ENCODE data around the gene SLC9A6. TPM values are rescaled to one million over a fixed set of nuclear protein-coding genes. Genes with fewer than 3 reads are reported as not detected.

SLC9A6 gene
- total and polyA plus RNA-seq, 4 donors, result 33.3 to 107 (median 92.7) TPM

GRCh38 chrX:135981668-135982067 is 3.6 kb upstream of the SLC9A6 start:
- Histone ChIP-seq H3K27ac (ENCODE audit: low read depth, low read length) (no peak overlapping the region), H3K4me3 (ENCODE audit: low read depth, low read length) (no peak overlapping the region), H3K27me3 (ENCODE audit: control insufficient read depth, insufficient read depth, low read length) (no peaks in the 10 kb centered on the region), H3K4me1 (ENCODE audit: control insufficient read depth, insufficient read depth, low read length) (no peaks in the 10 kb centered on the region), H3K9me3 (ENCODE audit: control insufficient read depth, insufficient read depth, low read length) (no peaks in the 10 kb centered on the region), H3K36me3 (ENCODE audit: control insufficient read depth, insufficient read depth, low read length) (peaks cover 2% of the 10 kb centered on the region)
- DNase-seq (ENCODE audit: low read depth in 4 of 6, low spot score in 6 of 6), result no peak

- Histone ChIP-seq H3K27ac (ENCODE audit: low read depth, low read length) (no peak overlapping the region), H3K9me3 (ENCODE audit: control insufficient read depth, insufficient read depth, low read length) (no peaks in the 10 kb centered on the region), H3K4me1 (ENCODE audit: control insufficient read depth, insufficient read depth, low read length) (no peaks in the 10 kb centered on the region), H3K27me3 (ENCODE audit: control insufficient read depth, insufficient read depth, low read length) (no peaks in the 10 kb centered on the region), H3K36me3 (ENCODE audit: control insufficient read depth, insufficient read depth, low read length) (peaks cover 2% of the 10 kb centered on the region), H3K4me3 (ENCODE audit: low read depth, low read length) (no peak overlapping the region)
- no peak for DNase-seq (ENCODE audit: low read depth in 4 of 6, low spot score in 6 of 6)
- 57% methylated on average over 1 of the region's 1 CpG for WGBS (ENCODE audit: insufficient coverage)
These were observed 2.4 kb upstream of the SLC9A6 start for GRCh38 chrX:135982860-135983259.

DNA sequence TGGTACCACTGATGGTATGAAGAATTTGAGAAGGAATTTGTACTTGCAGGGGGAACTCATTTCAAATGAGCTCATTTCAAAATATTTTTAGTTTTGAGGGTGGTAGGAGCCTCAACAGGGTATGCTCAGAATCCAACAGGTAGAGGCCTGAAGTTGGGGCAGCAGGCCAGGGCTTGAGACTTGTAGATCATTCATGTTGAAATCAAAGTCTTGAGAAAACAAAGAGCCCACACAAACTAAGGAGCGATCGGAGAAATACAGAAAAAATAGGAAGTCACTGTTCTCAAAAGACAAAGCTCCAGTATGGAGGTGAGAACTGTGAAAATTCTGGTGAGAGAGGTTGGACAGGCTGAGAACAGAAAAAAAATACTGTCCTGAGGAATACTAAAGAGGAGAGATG is 979 bp upstream of the SLC9A6 start:
- no peaks in the 10 kb centered on the region for H3K27me3 ChIP-seq (ENCODE audit: control insufficient read depth, insufficient read depth, low read length)
- no peaks in the 10 kb centered on the region for H3K4me1 ChIP-seq (ENCODE audit: control insufficient read depth, insufficient read depth, low read length)
- DNase-seq (ENCODE audit: low read depth in 4 of 6, low spot score in 6 of 6), result no peak
- no peak overlapping the region for H3K4me3 ChIP-seq (ENCODE audit: low read depth, low read length)
- no peak overlapping the region for H3K27ac ChIP-seq (ENCODE audit: low read depth, low read length)
- no CpG with 5 or more reads among the region's 2 CpGs for WGBS (ENCODE audit: insufficient coverage)
- H3K9me3 ChIP-seq (ENCODE audit: control insufficient read depth, insufficient read depth, low read length), result no peaks in the 10 kb centered on the region
- H3K36me3 ChIP-seq (ENCODE audit: control insufficient read depth, insufficient read depth, low read length), result peaks cover 2% of the 10 kb centered on the region

GRCh38 chrX:135984791-135985156 is 461 bp upstream of the SLC9A6 start:
- Histone ChIP-seq H3K4me1 (ENCODE audit: control insufficient read depth, insufficient read depth, low read length) (no peaks in the 10 kb centered on the region), H3K4me3 (ENCODE audit: low read depth, low read length) (peak overlapping the region; percentile 71), H3K27ac (ENCODE audit: low read depth, low read length) (peak overlapping the region; percentile 84), H3K36me3 (ENCODE audit: control insufficient read depth, insufficient read depth, low read length) (peaks cover 2% of the 10 kb centered on the region), H3K27me3 (ENCODE audit: control insufficient read depth, insufficient read depth, low read length) (no peaks in the 10 kb centered on the region), H3K9me3 (ENCODE audit: control insufficient read depth, insufficient read depth, low read length) (no peaks in the 10 kb centered on the region)
- no peak for DNase-seq (ENCODE audit: low read depth in 4 of 6, low spot score in 6 of 6)
- 0% methylated on average over 1 of the region's 7 CpGs for WGBS (ENCODE audit: insufficient coverage)

DNA sequence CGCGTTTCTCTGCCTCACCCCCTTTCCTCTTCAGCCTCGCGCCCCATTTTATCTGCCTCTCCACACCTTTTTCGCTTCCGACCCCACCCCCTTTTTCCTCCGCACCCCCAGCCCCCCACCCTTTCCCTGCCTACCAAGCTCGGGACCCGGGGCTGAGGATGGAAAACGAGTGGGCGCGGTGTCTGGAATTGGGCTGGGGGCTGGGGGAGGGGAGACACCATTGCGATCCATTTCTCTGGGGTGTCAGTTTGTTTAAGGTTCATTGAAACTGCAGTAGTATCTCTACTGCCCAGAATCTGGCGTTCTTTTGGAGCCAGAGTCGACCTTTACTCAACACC is 707 bp downstream of the SLC9A6 start:
- H3K27ac ChIP-seq (ENCODE audit: low read depth, low read length), result peak overlapping the region; percentile 65
- 25% methylated on average over 8 of the region's 15 CpGs for WGBS (ENCODE audit: insufficient coverage)
- DNase-seq (ENCODE audit: low read depth in 4 of 6, low spot score in 6 of 6), result peak in 2 of 6 donors; percentile 25 to 55

GRCh38 chrX:135988245-135988644 is 3.0 kb downstream of the SLC9A6 start:
- Histone ChIP-seq H3K27me3 (ENCODE audit: control insufficient read depth, insufficient read depth, low read length) (no peaks in the 10 kb centered on the region), H3K27ac (ENCODE audit: low read depth, low read length) (no peak overlapping the region), H3K9me3 (ENCODE audit: control insufficient read depth, insufficient read depth, low read length) (no peaks in the 10 kb centered on the region), H3K4me3 (ENCODE audit: low read depth, low read length) (no peak overlapping the region), H3K36me3 (ENCODE audit: control insufficient read depth, insufficient read depth, low read length) (peaks cover 2% of the 10 kb centered on the region), H3K4me1 (ENCODE audit: control insufficient read depth, insufficient read depth, low read length) (no peaks in the 10 kb centered on the region)
- DNase-seq (ENCODE audit: low read depth in 4 of 6, low spot score in 6 of 6), result no peak
- WGBS (ENCODE audit: insufficient coverage), result no CpG with 5 or more reads among the region's 4 CpGs

More for the DNA sequence above, 707 bp downstream of the SLC9A6 start:
- H3K27me3 ChIP-seq (ENCODE audit: control insufficient read depth, insufficient read depth, low read length), result no peaks in the 10 kb centered on the region
- H3K9me3 ChIP-seq (ENCODE audit: control insufficient read depth, insufficient read depth, low read length), result no peaks in the 10 kb centered on the region
- H3K36me3 ChIP-seq (ENCODE audit: control insufficient read depth, insufficient read depth, low read length), result peaks cover 2% of the 10 kb centered on the region
- H3K4me1 ChIP-seq (ENCODE audit: control insufficient read depth, insufficient read depth, low read length), result no peaks in the 10 kb centered on the region
- peak overlapping the region; percentile 79 for H3K4me3 ChIP-seq (ENCODE audit: low read depth, low read length)

DNA sequence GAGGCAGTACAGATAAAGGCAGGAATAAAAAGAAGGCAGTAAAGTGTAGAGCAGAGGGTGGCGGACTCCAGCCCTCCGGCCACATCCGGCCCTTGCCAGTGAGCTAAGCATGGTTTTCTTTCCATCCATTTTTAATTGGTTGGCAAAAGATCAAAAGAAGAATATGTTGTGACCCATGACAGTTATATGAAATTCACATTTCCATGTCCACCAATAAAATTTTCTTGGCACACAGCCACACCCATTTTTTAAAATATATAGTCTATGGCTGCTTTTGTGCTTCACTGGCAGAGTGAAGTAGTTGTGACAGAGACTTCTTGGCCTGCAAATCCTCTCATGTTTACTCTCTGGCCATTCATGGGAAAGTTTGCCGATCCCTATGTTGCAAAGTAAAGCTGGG is 29.8 kb downstream of the SLC9A6 start:
- Histone ChIP-seq H3K4me3 (ENCODE audit: low read depth, low read length) (no peak overlapping the region), H3K4me1 (ENCODE audit: control insufficient read depth, insufficient read depth, low read length) (no peaks in the 10 kb centered on the region), H3K27me3 (ENCODE audit: control insufficient read depth, insufficient read depth, low read length) (no peaks in the 10 kb centered on the region), H3K9me3 (ENCODE audit: control insufficient read depth, insufficient read depth, low read length) (no peaks in the 10 kb centered on the region), H3K36me3 (ENCODE audit: control insufficient read depth, insufficient read depth, low read length) (peaks cover 3% of the 10 kb centered on the region), H3K27ac (ENCODE audit: low read depth, low read length) (no peak overlapping the region)
- no CpG with 5 or more reads among the region's 4 CpGs for WGBS (ENCODE audit: insufficient coverage)
- no peak for DNase-seq (ENCODE audit: low read depth in 4 of 6, low spot score in 6 of 6)

GRCh38 chrX:136016881-136017280 is 31.6 kb downstream of the SLC9A6 start:
- Histone ChIP-seq H3K9me3 (ENCODE audit: control insufficient read depth, insufficient read depth, low read length) (peaks cover 1% of the 10 kb centered on the region), H3K27me3 (ENCODE audit: control insufficient read depth, insufficient read depth, low read length) (no peaks in the 10 kb centered on the region), H3K4me1 (ENCODE audit: control insufficient read depth, insufficient read depth, low read length) (no peaks in the 10 kb centered on the region), H3K4me3 (ENCODE audit: low read depth, low read length) (no peak overlapping the region), H3K36me3 (ENCODE audit: control insufficient read depth, insufficient read depth, low read length) (peaks cover 3% of the 10 kb centered on the region), H3K27ac (ENCODE audit: low read depth, low read length) (no peak overlapping the region)
- no peak for DNase-seq (ENCODE audit: low read depth in 4 of 6, low spot score in 6 of 6)
- WGBS (ENCODE audit: insufficient coverage), result no CpG with 5 or more reads among the region's 2 CpGs

DNA sequence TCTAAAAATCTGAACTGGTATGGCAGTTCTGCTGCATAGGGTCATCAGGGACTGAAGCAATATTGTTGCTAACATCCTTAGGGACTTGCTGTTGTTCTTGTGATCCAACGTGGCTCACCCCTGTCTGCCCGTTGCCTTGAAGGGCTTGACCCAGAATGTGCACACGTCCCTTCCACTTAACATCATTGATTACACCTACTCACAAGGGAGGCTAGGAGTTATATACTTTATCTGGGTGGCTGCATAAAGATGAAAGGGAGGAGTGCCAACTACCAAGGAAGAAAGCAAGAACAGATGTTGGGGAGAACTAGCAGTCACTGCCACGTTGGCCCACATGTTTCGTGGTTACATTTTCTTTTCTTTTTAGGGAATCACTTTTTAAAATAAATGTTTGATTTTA is 34.0 kb downstream of the SLC9A6 start:
- no peak overlapping the region for H3K27ac ChIP-seq (ENCODE audit: low read depth, low read length)
- no peaks in the 10 kb centered on the region for H3K27me3 ChIP-seq (ENCODE audit: control insufficient read depth, insufficient read depth, low read length)
- no peak for DNase-seq (ENCODE audit: low read depth in 4 of 6, low spot score in 6 of 6)
- no CpG with 5 or more reads among the region's 5 CpGs for WGBS (ENCODE audit: insufficient coverage)
- H3K36me3 ChIP-seq (ENCODE audit: control insufficient read depth, insufficient read depth, low read length), result peaks cover 3% of the 10 kb centered on the region
- H3K9me3 ChIP-seq (ENCODE audit: control insufficient read depth, insufficient read depth, low read length), result peaks cover 1% of the 10 kb centered on the region
- no peaks in the 10 kb centered on the region for H3K4me1 ChIP-seq (ENCODE audit: control insufficient read depth, insufficient read depth, low read length)
- H3K4me3 ChIP-seq (ENCODE audit: low read depth, low read length), result no peak overlapping the region

DNA sequence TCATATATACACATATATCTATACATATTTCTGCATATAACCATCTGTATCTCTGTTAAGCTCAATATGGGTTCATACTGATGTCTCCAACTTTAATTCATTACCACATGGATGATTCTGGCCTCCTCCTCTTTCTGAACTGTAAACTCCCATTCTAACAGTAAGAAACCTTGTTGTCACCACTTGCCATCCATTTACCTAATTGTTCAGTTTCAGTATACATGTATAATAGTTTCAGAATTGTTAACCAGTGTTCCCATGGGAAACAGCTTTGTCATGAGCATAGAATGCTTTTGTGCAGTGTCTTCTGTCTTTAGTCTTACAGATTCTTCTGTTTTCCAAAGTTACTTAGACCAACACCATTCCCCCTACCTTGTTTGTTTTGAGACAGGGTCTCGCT is 35.9 kb downstream of the SLC9A6 start:
- no peak for DNase-seq (ENCODE audit: low read depth in 4 of 6, low spot score in 6 of 6)
- H3K36me3 ChIP-seq (ENCODE audit: control insufficient read depth, insufficient read depth, low read length), result peaks cover 3% of the 10 kb centered on the region
- no peak overlapping the region for H3K4me3 ChIP-seq (ENCODE audit: low read depth, low read length)
- no peak overlapping the region for H3K27ac ChIP-seq (ENCODE audit: low read depth, low read length)
- no peaks in the 10 kb centered on the region for H3K27me3 ChIP-seq (ENCODE audit: control insufficient read depth, insufficient read depth, low read length)
- H3K4me1 ChIP-seq (ENCODE audit: control insufficient read depth, insufficient read depth, low read length), result no peaks in the 10 kb centered on the region
- peaks cover 1% of the 10 kb centered on the region for H3K9me3 ChIP-seq (ENCODE audit: control insufficient read depth, insufficient read depth, low read length)
- 75% methylated on average over 1 of the region's 1 CpG for WGBS (ENCODE audit: insufficient coverage)
